GM12878 (cell line): Measurements from ENCODE around the gene GDF15. TPM values are rescaled to one million over a fixed set of nuclear protein-coding genes. Genes with fewer than 3 reads are reported as not detected.

Source experiments
- ATAC-seq: fragments of 200-7000 bp; cut with Tn5 transposase; 3 replicates; pipeline ENCODE4 v1.9.1; 2020; ENCODE audit warnings: mild to moderate bottlenecking, moderate library complexity
- BruUV-seq: library from RNA; stranded (reverse); fragments of 400-500 nt; replicated peaks from 2 replicates; lab custom pipeline; 2021; lab: Mats Ljungman, UMichigan
- CTCF ChIA-PET: fragments of 300-600 bp; sonication (Branson Sonifier 250); formaldehyde crosslinking; extraction: SDS; loops from one replicate; lab custom pipeline; 2021; ENCODE audit warnings: inconsistent platforms; lab: Yijun Ruan, JAX
- POLR2A ChIA-PET: fragments of 350-600 bp; formaldehyde crosslinking; extraction: SDS; loops from one replicate; lab custom pipeline; 2021; ENCODE audit warnings: inconsistent platforms; lab: Charles Lee
- RAD21 ChIA-PET: fragments of 300-600 bp; sonication (Branson Sonifier 250); formaldehyde crosslinking; loops from one replicate; lab custom pipeline; 2023; ENCODE audit warnings: antibody characterized with exemption; ENCODE audit not compliant: unreplicated experiment; lab: Charles Lee
- SMC1A ChIA-PET: fragments of 300-600 bp; sonication (Branson Sonifier 250); formaldehyde crosslinking; loops from one replicate; lab custom pipeline; 2023; ENCODE audit not compliant: unreplicated experiment, uncharacterized antibody; lab: Charles Lee
- DNase-seq: peaks from one replicate; pipeline ENCODE4 v3.0.0-alpha.2; 2011; ENCODE audit warnings: low read depth, low spot score
- FAIRE-seq: peaks from 3 replicates; lab custom pipeline; 2011; peaks lifted over from hg19 to GRCh38; lab: Jason Lieb, UNC
- H2AFZ ChIP-seq: 2 replicates; pipeline ENCODE4 v1.6.0; 2011; ENCODE audit warnings: low read depth, low read length, control low read depth; ENCODE audit not compliant: control insufficient read depth
- H3K27ac ChIP-seq: 2 replicates; pipeline ENCODE4 v1.5.1; 2011; ENCODE audit warnings: control low read depth; ENCODE audit not compliant: control insufficient read depth, insufficient read depth
- H3K27me3 ChIP-seq, 2 experiments: replicated peaks in 1 of 2; 2 replicates each; pipeline versions ENCODE4 v1.6.0 to v1.6.1; 2011; ENCODE audit warnings: low read length in 1 of 2; ENCODE audit not compliant: control insufficient read depth in 2 of 2, insufficient read depth in 2 of 2
- H3K36me3 ChIP-seq, 2 experiments: 2 replicates each; pipeline ENCODE4 v1.5.1; 2011; ENCODE audit warnings: low read length in 1 of 2; ENCODE audit not compliant: control insufficient read depth in 2 of 2, insufficient read depth in 2 of 2
- H3K4me1 ChIP-seq: 2 replicates; pipeline ENCODE4 v1.6.1; 2011; ENCODE audit warnings: mild to moderate bottlenecking, low read length, moderate library complexity, mixed read lengths; ENCODE audit not compliant: control insufficient read depth, insufficient read depth
- H3K4me2 ChIP-seq: 2 replicates; pipeline ENCODE4 v1.6.0; 2011; ENCODE audit warnings: control low read depth; ENCODE audit not compliant: control insufficient read depth, insufficient read depth
- H3K4me3 ChIP-seq: fragments of 200-600 bp; sonication (generic); 2 replicates; pipeline ENCODE4 v1.5.1; 2016
- H3K79me2 ChIP-seq: 2 replicates; pipeline ENCODE4 v1.6.0; 2011; ENCODE audit warnings: low read length; ENCODE audit not compliant: control insufficient read depth, insufficient read depth
- H3K9ac ChIP-seq: 2 replicates; pipeline ENCODE4 v1.8.0; 2011; ENCODE audit warnings: low read length, control low read depth, mixed read lengths; ENCODE audit not compliant: control insufficient read depth, insufficient read depth
- H3K9me3 ChIP-seq: replicated peaks from 3 replicates; pipeline ENCODE4 v1.5.1; 2011; ENCODE audit warnings: mild to moderate bottlenecking, low read length; ENCODE audit not compliant: control insufficient read depth, insufficient read depth
- H4K20me1 ChIP-seq: 2 replicates; pipeline ENCODE4 v1.6.0; 2011; ENCODE audit not compliant: control insufficient read depth, insufficient read depth
- BCL11A ChIP-seq: IDR thresholded peaks from 2 replicates; pipeline ENCODE4 v1.6.1; 2011; ENCODE audit warnings: low read depth, low read length
- DPF2 ChIP-seq: fragments of 450-650 bp; IDR thresholded peaks from 2 replicates; pipeline ENCODE4 v1.6.1; 2017; ENCODE audit warnings: mild to moderate bottlenecking
- MTA3 ChIP-seq: IDR thresholded peaks from 2 replicates; pipeline ENCODE4 v1.6.1; 2012; ENCODE audit warnings: low read length, inconsistent platforms, borderline replicate concordance
- NRF1 ChIP-seq: conservative IDR thresholded peaks from 2 replicates; pipeline ENCODE4 v1.6.1; 2011; ENCODE audit warnings: mild to moderate bottlenecking, low read depth, low read length, improper control_type of control experiment
- RFX5 ChIP-seq: IDR thresholded peaks from 2 replicates; pipeline ENCODE4 v1.6.1; 2011; ENCODE audit warnings: low read depth, low read length, improper control_type of control experiment
- YBX1 ChIP-seq: fragments of 450-650 bp; IDR thresholded peaks from 2 replicates; pipeline ENCODE4 v1.6.1; 2016; ENCODE audit warnings: antibody characterized with exemption
- WGBS: methylation state at CpG from one replicate; pipeline ENCODE4 v1.1.6; 2016; ENCODE audit warnings: low lambda C conversion rate; ENCODE audit not compliant: insufficient replicate concordance, insufficient coverage; ENCODE audit errors: missing lambda C conversion rate; 5-methylcytosine and 5-hydroxymethylcytosine counted together
- in situ Hi-C: fragments of 300-500 bp; cut with MboI; formaldehyde crosslinking; loops from 9 replicates; pipeline ENCODE4 v1.14.3; 2018; ENCODE audit warnings: mixed read lengths
- intact Hi-C: fragments of 100-400 bp; cut with micrococcal nuclease; formaldehyde crosslinking; loops from one replicate; pipeline ENCODE4 v1.14.2; 2022; ENCODE audit not compliant: unreplicated experiment
- polyA plus RNA-seq, 11 experiments: library from polyadenylated mRNA; depleted of rRNA in 4 of 11; unstranded in 6 of 11; stranded (reverse) in 5 of 11; fragments of >200 nt; fragmentation: Nextera tagmentation in 4 of 11; fragmentation: Illumina TruSeq in 1 of 11; extraction: Ambion mirVana in 4 of 11; extraction: Trizol in 1 of 11; gene quantifications; 1 replicate in 1 of 11; 2 replicates in 10 of 11; pipeline versions ENCODE4 v1.2.1 to v1.2.3, GENCODE V29; 2011 to 2016; ENCODE audit warnings: inconsistent platforms in 2 of 11, missing spikeins in 2 of 11, low read depth in 1 of 11
- total RNA-seq, 4 experiments: library from RNA; depleted of rRNA in 3 of 4; stranded (reverse); fragments of >200 nt in 3 of 4; fragmentation: Illumina TruSeq in 1 of 4; extraction: Trizol in 1 of 4; gene quantifications; 2 replicates each; pipeline versions ENCODE4 v1.2.1 to v1.2.3, GENCODE V29; 2013 to 2021
- TF ChIP-seq, protein P1 (sequence below): fragments of 450-650 bp; formaldehyde crosslinking; IDR thresholded peaks from 2 replicates; pipeline ENCODE4 v1.4.0; 2022; ENCODE audit warnings: mild to moderate bottlenecking, moderate library complexity
- TF ChIP-seq, protein P2 (sequence below): fragments of 150-350 bp; IDR thresholded peaks from 2 replicates; pipeline ENCODE4 v1.6.1; 2014; ENCODE audit warnings: mild to moderate bottlenecking, low read depth, low read length

The GDF15 gene
- total and polyA plus RNA-seq, 10 of the 15 experiments (the other 5 are each of a cell fraction or from before 2014, with no cell fraction given): 0.11 to 3.6 (median 1.6) TPM; not detected in 1

DNA sequence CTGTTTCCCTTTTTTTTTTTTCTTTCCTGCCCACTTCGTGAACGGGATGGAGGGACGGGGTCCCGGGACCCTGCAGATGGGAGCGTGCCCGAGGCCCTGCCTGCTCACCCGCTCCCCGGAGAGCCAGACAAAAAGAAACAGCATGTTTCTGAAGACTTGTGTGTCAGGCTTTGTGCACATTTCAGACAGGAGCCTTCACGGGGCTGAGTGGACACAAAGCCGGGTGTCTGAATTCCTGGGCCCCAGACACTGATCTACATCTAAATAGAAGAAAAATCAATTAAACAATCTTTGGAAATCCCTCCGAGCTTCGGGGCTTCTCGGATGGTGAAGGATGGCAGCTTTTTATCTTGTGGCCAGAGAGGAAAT lies 41.4 kb upstream of the GDF15 start (continued):
- TF ChIP-seq, protein P1, sequence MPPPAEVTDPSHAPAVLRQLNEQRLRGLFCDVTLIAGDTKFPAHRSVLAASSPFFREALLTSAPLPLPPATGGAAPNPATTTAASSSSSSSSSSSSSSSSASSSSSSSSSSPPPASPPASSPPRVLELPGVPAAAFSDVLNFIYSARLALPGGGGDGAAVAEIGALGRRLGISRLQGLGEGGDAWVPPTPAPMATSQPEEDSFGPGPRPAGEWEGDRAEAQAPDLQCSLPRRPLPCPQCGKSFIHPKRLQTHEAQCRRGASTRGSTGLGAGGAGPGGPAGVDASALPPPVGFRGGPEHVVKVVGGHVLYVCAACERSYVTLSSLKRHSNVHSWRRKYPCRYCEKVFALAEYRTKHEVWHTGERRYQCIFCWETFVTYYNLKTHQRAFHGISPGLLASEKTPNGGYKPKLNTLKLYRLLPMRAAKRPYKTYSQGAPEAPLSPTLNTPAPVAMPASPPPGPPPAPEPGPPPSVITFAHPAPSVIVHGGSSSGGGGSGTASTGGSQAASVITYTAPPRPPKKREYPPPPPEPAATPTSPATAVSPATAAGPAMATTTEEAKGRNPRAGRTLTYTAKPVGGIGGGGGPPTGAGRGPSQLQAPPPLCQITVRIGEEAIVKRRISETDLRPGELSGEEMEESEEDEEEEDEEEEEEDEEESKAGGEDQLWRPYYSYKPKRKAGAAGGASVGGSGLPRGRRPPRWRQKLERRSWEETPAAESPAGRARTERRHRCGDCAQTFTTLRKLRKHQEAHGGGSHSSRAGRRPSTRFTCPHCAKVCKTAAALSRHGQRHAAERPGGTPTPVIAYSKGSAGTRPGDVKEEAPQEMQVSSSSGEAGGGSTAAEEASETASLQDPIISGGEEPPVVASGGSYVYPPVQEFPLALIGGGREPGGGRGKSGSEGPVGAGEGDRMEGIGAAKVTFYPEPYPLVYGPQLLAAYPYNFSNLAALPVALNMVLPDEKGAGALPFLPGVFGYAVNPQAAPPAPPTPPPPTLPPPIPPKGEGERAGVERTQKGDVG: no peak

DNA sequence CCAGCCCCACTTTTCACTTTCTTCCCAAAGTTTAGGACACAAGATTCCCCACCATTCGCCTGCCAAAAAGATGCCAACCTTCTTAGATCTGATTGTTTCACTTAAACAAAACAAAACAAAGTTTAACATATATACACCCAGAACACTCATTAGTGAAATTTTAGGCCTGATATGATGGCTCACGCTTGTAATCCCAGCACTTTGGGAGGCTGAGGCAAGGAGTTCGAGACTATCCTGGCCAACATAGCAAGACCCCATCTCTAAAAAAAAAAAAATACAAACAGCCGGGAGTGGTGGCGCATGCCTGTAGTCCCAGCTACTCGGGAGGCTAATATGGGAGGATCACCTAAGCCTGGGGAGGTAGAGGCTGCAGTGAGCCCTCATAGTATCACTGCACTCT lies 40.7 kb upstream of the GDF15 start:
- no peak for DNase-seq
- ChIA-PET POLR2A (interaction anchor here (0.6 to 1.0 kb wide), 5 partner anchors 21 to 263 kb away, joined by 4 to 9 read pairs (median 4); no protein-coding TSS in a partner anchor), SMC1A (no interaction called here), CTCF (interaction anchor here (1.4 to 4.2 kb wide), 3 partner anchors 17 to 66 kb away, joined by 4 to 20 read pairs (median 5); no protein-coding TSS in a partner anchor), RAD21 (no interaction called here)
- H3K4me1 ChIP-seq: peaks cover 9% of the 10 kb centered on the region
- TF ChIP-seq DPF2 (no peak), MTA3 (no peak), BCL11A (no peak), NRF1 (no peak), YBX1 (no peak), RFX5 (no peak)
- TF ChIP-seq, protein P2, sequence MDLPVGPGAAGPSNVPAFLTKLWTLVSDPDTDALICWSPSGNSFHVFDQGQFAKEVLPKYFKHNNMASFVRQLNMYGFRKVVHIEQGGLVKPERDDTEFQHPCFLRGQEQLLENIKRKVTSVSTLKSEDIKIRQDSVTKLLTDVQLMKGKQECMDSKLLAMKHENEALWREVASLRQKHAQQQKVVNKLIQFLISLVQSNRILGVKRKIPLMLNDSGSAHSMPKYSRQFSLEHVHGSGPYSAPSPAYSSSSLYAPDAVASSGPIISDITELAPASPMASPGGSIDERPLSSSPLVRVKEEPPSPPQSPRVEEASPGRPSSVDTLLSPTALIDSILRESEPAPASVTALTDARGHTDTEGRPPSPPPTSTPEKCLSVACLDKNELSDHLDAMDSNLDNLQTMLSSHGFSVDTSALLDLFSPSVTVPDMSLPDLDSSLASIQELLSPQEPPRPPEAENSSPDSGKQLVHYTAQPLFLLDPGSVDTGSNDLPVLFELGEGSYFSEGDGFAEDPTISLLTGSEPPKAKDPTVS: no peak
- no peak overlapping the region for H3K27ac ChIP-seq
- no peak overlapping the region for H3K4me3 ChIP-seq
- WGBS: 94% methylated on average over 6 of the region's 6 CpGs
- no peaks in the 10 kb centered on the region for H3K27me3 ChIP-seq
- intact Hi-C loops (no loop called here), in situ Hi-C loops (no loop called here)
- H2AFZ ChIP-seq: no peak overlapping the region
- no peak for ATAC-seq
- BruUV-seq: no TSS peak
- no peaks in the 10 kb centered on the region for H3K9me3 ChIP-seq
- H4K20me1 ChIP-seq: no peaks in the 10 kb centered on the region
- FAIRE-seq: no peak
- peaks cover 11% of the 10 kb centered on the region for H3K79me2 ChIP-seq
- H3K9ac ChIP-seq: no peak overlapping the region
- H3K36me3 ChIP-seq: peaks cover 0 to 10% of the 10 kb centered on the region in 2 experiments; a peak in 1 of 4 replicates
- no peak overlapping the region for H3K4me2 ChIP-seq
